CD4-positive, alpha-beta T cell treated with Interleukin-17A for 4 hours (primary cell): Measurements from ENCODE around the gene L3MBTL3.

Source experiments
- DNase-seq: peaks from one replicate; pipeline ENCODE4 v3.0.0-alpha.2; 2020; ENCODE audit warnings: mixed read lengths

L3MBTL3 gene

DNA sequence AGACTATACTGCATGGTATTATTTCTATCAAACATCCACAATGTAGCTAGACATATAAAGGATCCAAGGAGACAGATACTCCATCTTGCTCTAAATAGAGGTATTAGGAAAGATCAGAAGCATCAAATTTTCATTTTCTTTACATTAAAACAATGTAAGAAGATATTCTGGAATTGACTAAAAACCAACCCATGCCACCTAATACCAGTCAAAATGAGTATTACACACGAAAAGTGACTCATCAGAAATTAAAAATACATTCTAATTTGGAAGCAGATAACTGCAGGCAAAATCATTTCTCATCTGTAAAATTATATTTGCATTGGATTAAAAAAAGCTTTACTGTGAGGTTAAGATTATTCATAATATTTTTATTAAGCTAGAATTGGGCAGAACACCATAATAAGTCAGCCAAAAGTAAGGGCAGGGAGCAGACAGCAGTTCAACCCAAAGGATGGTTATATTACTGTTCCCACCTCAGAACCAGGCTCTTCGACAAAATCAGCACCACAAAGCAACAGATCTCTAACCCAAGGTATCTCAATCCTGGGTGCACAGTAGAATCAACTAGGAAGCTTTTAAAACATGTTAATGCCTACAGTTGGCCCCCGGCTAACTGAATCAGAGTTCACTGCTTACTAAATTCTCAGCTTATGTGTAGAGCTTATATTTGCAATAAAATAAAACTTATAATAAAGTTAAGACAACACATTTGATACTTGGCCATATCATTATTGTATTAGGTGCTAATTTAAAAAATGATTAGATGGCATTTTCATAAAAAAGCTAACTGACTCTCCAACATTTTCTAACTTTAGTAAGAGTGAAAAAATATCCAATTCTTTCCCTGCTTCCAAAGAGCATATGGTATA is 169.2 kb downstream of the L3MBTL3 start:
- DNase-seq, result no peak

DNA sequence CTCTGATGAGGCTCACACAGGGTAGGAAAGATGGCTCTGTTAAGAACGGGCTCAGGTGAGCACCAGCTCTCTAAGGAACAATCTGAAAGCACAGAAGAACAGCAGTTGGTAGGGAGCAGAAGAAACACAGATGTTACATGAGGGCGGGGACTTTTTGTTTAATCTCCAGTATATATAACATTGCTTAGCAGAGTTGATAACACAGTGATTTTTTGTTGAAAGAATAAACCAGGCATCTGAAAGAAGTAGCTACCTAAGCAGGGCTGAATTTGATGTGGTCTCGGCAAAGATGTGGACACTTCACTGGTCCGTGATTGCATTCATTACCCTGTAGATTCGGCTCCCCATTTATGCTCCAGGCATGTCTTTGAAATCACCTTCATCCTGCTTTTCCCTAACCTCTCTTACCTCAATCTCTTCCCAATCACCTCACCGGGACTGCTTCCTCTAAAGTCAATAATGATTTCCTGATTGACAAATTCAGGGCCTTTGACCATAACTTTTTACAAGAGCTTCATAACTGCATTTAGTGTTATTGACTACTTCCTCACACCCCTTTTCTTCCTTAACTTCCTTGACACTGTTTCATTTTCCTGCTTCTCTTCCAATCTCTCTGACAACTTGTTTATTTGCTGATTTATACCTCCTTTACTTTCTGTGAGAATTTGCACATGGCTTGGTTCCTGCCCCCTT is 170.0 kb downstream of the L3MBTL3 start:
- no peak for DNase-seq

DNA sequence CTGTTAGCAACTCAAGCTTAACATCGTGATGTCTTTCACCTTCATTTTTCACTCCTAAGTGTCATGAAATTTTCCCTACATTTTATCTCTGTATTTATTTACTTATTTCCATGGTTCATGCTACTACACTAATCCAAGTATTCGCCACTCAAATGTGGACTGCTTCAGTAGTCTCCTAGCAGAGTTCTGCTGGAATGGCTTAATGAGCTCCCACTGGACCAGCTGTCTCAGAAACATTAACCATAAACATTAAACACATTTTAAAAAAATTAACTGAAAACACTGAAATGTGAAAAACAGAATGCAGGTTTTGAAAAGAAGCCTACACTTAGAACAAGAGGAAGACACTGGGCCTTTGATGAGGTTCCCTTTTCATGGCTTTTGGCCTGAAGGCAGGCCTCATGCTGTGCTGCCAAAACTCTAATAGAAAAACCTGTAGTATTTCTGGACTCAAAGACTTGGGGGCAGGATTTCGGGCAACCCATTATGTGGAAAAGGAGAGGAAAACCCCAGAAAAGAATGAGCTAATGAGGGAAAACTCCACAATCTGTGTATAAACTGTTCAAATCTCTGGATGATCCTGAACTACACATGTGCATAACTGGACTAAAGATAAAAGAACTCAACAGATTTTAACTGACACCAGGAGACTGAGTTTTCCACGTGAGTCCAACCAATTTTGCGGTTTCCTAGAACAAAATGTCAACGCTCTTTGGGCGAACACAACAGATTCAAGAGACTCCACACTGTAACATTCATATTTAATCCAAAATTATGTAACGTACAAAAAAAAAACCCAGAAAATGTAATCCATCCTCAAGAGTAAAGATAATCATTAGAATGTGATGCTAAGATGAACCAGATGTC is 171.4 kb downstream of the L3MBTL3 start:
- peak; percentile 12 for DNase-seq
